ENCODE data around the gene MDN1. TPM values are rescaled to one million over a fixed set of nuclear protein-coding genes. Genes with fewer than 3 reads are reported as not detected.
A peak's percentile ranks its signal among the peaks of the same experiment; 100 is the strongest.

The MDN1 gene
- total RNA-seq, 1 experiment from 2014 or later, result 117 TPM

GRCh38 chr6:89750338-89750737, 69.3 kb downstream of the MDN1 start:
- Histone ChIP-seq H2AFZ (ENCODE audit: low read length) (no peak overlapping the region), H4K20me1 (ENCODE audit: control insufficient read depth, insufficient read depth, insufficient read length) (no peaks in the 10 kb centered on the region), H3K9ac (ENCODE audit: extremely low read depth, insufficient read length, low read length) (no peak overlapping the region), H3K4me1 (ENCODE audit: insufficient read depth, low read length) (no peaks in the 10 kb centered on the region; the same call in 1 of the 2 replicates), H3K23ac (ENCODE audit: insufficient read length, low read depth, low read length) (no peak overlapping the region), H2BK120ac (ENCODE audit: low read depth, low read length, poor library complexity, severe bottlenecking) (no peak overlapping the region), H3K9me3 (ENCODE audit: control insufficient read depth, low read depth, low read length) (no peaks in the 10 kb centered on the region), H3K4me2 (ENCODE audit: insufficient read depth, insufficient read length, low read length) (no peak overlapping the region), H3K27me3 (ENCODE audit: insufficient read depth, low read length) (no peaks in the 10 kb centered on the region), H3K56ac (ENCODE audit: insufficient read length, low read depth, low read length) (no peak overlapping the region), H4K8ac (replicated peaks; ENCODE audit: insufficient read length, low read depth, low read length) (no peak overlapping the region), H4K91ac (ENCODE audit: insufficient read length, low read depth, low read length) (no peak overlapping the region), H3K14ac (ENCODE audit: insufficient read depth, low read length) (no peak overlapping the region), H3K79me2 (ENCODE audit: insufficient read depth, low read length) (no peaks in the 10 kb centered on the region; the same call in 1 of the 2 replicates), H4K5ac (ENCODE audit: insufficient read length, low read depth, low read length) (no peak overlapping the region), H2BK20ac (ENCODE audit: low read depth, low read length, poor library complexity, severe bottlenecking) (no peak overlapping the region), H3K23me2 (ENCODE audit: insufficient read length, low read depth, low read length, poor library complexity, severe bottlenecking) (no peaks in the 10 kb centered on the region), H3T11ph (ENCODE audit: low read length) (no peak overlapping the region), H2BK15ac (ENCODE audit: low read depth, low read length) (no peak overlapping the region), H3K79me1 (ENCODE audit: insufficient read depth, low read depth, low read length, poor library complexity, severe bottlenecking) (no peaks in the 10 kb centered on the region), H3K27ac (ENCODE audit: insufficient read length, low read depth, low read length) (peak overlapping the region; percentile 46), H2AK5ac (ENCODE audit: insufficient read length, low read length) (no peak overlapping the region), H2BK12ac (ENCODE audit: insufficient read length, low read depth, low read length) (no peak overlapping the region), H3K18ac (ENCODE audit: insufficient read length, low read depth, low read length) (no peak overlapping the region), H2BK5ac (ENCODE audit: insufficient read length, low read length) (no peak overlapping the region), H3K4ac (ENCODE audit: low read depth, low read length) (no peak overlapping the region)
- peaks cover 3 to 4% of the 10 kb centered on the region in 2 experiments; a peak in 2 of 4 replicates for H3K4me1 Mint-ChIP-seq
- no peaks in the 10 kb centered on the region for H3K9me3 Mint-ChIP-seq
- TF ChIP-seq, protein P1, sequence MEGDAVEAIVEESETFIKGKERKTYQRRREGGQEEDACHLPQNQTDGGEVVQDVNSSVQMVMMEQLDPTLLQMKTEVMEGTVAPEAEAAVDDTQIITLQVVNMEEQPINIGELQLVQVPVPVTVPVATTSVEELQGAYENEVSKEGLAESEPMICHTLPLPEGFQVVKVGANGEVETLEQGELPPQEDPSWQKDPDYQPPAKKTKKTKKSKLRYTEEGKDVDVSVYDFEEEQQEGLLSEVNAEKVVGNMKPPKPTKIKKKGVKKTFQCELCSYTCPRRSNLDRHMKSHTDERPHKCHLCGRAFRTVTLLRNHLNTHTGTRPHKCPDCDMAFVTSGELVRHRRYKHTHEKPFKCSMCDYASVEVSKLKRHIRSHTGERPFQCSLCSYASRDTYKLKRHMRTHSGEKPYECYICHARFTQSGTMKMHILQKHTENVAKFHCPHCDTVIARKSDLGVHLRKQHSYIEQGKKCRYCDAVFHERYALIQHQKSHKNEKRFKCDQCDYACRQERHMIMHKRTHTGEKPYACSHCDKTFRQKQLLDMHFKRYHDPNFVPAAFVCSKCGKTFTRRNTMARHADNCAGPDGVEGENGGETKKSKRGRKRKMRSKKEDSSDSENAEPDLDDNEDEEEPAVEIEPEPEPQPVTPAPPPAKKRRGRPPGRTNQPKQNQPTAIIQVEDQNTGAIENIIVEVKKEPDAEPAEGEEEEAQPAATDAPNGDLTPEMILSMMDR (conservative IDR thresholded peaks at IDR 0.05), result no peak
- peaks cover 66 to 90% (median 86%) of the 10 kb centered on the region in 3 experiments for H3K36me3 Mint-ChIP-seq (ENCODE audit: insufficient read depth in 1 of 3, low read depth in 3 of 3)
- no peaks in the 10 kb centered on the region for H3K27me3 Mint-ChIP-seq (ENCODE audit: low read depth)
- H3K27ac Mint-ChIP-seq, result peak overlapping the region in 1 of 3 experiments; percentile 22; a peak in 1 of 7 replicates
- no peak for DNase-seq
- no peak overlapping the region for H3K4me3 Mint-ChIP-seq
- no CpG with 5 or more reads among the region's 5 CpGs for WGBS (ENCODE audit: extremely low coverage, insufficient read length, low lambda C conversion rate)
